Stimulated activated CD8-positive, alpha-beta memory T cell treated with anti-CD3 and anti-CD28 coated beads, Interleukin-7, amount 100 ng/mL, for 48 hours (primary cell): ENCODE data around the gene UGT1A5.

Experiments used
- DNase-seq, 2 donors: peaks; one replicate each; pipeline ENCODE4 v3.0.0-alpha.2; 2020; ENCODE audit warnings: low read depth in 1 of 2; ENCODE audit errors: extremely low read depth in 1 of 2

The UGT1A5 gene

DNA sequence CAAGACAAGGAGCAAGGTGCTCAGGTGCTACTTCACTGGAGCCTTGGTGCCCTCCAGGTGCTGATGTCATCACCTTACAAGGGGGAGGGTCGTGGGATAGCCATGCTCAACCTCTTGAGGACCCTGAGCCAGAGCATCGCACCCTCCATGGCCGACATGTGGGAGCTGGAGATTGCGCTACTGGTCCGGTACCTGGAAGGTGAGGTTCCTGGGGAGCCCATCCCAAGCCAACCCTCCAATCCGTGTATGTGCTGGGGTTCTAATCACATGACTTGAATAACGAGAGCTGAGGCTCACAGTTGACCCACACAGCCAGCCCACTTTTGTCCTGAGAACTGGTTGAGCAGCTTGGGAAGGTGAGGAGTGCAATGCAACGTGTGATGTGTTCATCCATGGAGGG is 91.3 kb downstream of the UGT1A5 start:
- DNase-seq, result no peak

GRCh38 chr2:233807215-233807865 is 94.6 kb downstream of the UGT1A5 start:
- no peak for DNase-seq

DNA sequence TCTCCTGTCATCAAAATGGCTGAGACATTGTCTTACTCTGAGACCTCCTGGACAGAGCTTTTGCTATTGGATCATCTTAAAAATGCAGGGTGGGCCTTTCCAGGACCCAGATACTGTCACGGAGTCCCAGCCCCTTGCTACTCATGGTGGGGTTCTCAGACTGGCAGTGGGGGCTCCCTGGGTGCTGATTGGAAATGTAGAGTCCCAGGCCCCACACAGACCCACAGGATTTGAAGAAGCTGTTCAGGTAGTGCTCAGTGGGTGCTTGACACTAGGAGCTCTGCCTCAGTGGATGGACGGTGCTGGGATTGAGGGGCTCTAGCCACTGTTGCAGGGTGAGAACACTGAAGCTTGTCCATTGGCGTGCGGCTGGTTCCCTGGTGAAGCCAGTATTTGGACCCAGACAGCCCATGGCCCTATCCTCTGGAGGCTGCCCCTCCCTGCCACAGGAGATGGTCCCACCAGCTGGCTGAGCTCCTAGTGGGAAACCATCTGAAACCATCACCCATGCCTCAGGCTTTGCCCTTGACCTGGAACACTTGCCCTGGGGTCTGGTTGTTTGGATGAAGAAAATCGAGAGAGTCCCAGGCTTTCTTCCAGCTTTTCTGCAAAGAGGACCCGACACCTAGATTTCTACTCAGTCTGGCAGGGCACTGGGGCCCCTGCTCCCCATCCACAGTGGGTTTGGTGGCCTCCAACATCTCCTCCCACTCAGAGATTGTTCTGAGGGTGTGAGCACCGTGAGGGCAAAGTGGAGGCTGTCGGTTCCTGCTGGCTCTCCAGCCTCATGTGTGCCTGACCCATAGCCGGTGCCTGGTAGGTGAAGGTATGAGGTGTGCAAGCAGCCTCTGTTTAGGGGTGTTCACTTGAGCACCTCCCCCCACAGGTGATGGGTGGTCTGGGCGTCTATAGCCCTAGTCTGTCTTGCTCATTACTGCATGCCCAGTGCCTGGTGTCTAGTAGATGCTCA is 95.5 kb downstream of the UGT1A5 start:
- DNase-seq, result no peak

DNA sequence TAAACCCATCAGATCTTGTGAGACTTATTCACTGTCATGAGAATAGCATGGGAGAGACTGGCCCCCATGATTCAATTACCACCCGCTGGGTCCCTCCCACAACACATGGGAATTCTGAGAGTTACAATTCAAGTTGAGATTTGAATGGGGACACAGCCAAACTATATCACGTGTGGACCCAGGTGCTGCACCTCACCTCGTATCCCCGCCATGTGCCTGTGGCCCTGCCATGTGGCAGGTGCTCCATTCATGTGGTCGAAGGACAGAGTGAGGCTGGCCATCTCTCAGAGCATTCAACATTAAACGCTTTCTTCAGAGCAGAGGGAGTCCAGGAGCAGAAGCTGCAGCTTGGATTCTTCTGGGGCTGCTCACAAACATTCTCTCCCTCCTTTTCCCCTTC is 97.7 kb downstream of the UGT1A5 start:
- DNase-seq, result no peak

DNA sequence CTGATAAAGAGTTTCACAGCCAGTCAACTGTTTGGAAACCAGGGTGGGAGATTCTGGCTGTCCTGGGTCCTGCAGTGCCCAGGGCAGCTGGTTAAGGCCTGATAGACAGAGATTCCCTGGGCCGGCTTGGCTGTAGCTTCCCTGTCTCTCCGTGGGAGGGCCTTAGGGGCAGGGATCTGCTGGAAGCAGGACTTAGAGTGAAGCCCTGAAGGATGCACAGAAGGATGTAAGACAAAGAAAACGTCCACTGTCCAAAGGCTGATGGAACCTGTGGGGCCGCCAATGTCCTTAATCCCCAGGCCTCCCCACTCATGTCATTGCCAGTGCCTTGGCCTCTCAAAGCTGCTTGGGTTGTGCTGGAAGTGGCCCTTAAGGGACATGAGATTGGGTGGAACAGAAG is 98.4 kb downstream of the UGT1A5 start:
- no peak for DNase-seq

DNA sequence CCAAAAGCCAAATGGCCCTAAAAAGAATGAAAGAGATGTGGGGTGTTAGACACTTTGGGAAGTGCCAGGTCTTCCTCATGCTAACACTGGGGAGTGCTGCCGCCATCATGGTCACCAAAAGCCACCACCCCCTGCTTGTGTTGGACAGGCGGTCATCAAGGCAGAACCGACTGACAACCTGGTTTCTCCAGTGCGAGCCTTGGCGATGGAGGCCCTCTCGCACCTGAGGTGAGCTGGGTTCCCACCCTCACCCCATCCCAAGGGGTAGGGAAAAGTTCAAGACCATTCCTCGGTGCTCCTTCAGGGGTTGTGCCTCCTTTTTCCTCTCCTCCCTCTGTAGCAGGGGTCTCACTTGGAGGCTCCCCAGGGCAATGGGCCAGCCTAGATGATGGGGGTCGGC is 99.0 kb downstream of the UGT1A5 start:
- DNase-seq, result no peak

- no peak for DNase-seq
These were observed 100.7 kb downstream of the UGT1A5 start for GRCh38 chr2:233813236-233814055.

- DNase-seq, result no peak
These were observed 101.5 kb downstream of the UGT1A5 start for GRCh38 chr2:233814056-233814835.

- DNase-seq, result no peak
These were observed 103.2 kb downstream of the UGT1A5 start for GRCh38 chr2:233815861-233816260.

GRCh38 chr2:233816334-233816733 is 103.6 kb downstream of the UGT1A5 start:
- no peak for DNase-seq

GRCh38 chr2:233816771-233817170 is 104.1 kb downstream of the UGT1A5 start:
- no peak for DNase-seq

DNA sequence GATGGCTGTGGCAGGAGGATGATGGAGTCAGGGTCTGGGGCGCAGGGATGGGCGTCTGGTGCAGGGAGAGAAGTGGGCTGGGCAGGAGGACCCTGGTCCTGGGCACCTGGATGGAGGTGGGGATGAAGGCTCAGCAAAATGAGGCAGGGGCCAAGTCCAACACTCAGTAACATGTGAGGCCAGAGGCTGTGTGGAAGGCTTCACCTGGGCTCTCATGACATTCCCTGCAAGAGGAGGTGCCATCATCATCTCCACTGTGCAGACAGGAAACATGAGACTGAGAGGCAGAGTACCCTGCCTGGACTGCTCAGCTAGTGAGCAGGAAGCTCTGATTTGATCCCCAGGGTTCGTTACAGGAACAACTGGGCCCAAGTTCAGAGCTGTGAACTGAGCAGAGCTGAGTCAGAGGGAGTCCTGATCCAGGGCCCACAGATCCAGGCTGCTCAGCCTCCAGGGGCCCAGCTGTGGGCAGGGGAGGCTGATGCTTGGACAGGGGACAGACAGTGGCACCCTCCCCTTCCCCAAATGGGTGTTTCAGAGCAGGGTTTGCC is 104.7 kb downstream of the UGT1A5 start:
- no peak for DNase-seq

- no peak for DNase-seq
These were observed 105.4 kb downstream of the UGT1A5 start for GRCh38 chr2:233817995-233818638.

- DNase-seq, result no peak
These were observed 106.2 kb downstream of the UGT1A5 start for GRCh38 chr2:233818639-233819621.

GRCh38 chr2:233819884-233820773 is 107.4 kb downstream of the UGT1A5 start:
- DNase-seq, result no peak

- DNase-seq, result no peak
These were observed 108.0 kb downstream of the UGT1A5 start for GRCh38 chr2:233820774-233821105.

GRCh38 chr2:233821196-233821595 is 108.5 kb downstream of the UGT1A5 start:
- DNase-seq, result no peak

DNA sequence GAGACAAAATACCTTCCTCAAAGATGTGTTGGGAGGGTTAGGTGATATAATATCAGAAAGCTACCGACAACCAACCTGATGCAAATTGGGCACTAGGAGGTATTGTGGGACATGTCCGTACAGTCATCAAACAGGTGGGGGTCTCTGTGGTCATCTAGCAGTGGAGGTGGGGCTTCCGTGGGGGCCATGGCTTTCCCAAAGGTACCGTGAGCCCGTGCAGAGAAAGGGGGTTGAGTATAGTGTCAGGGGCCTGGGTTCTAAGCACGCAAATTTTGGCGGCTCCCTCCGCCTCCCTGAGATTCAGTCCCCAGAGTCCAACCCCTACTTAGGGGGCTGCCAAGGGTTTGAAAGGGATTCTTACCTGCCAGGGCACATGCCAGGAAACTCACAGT is 109.0 kb downstream of the UGT1A5 start:
- no peak for DNase-seq
